AG09319 (cell line): ENCODE results near the gene LRPAP1.

ENCODE experiments used
- DNase-seq: peaks from one replicate; pipeline ENCODE4 v3.0.0-alpha.2; 2010; ENCODE audit warnings: low read depth; ENCODE audit errors: extremely low read depth
- TF ChIP-seq, protein P1 (sequence below): IDR thresholded peaks from 2 replicates; pipeline ENCODE4 v1.5.1; 2011; ENCODE audit warnings: low read depth, mild to moderate bottlenecking, inconsistent platforms, low read length, moderate library complexity

The LRPAP1 gene

DNA sequence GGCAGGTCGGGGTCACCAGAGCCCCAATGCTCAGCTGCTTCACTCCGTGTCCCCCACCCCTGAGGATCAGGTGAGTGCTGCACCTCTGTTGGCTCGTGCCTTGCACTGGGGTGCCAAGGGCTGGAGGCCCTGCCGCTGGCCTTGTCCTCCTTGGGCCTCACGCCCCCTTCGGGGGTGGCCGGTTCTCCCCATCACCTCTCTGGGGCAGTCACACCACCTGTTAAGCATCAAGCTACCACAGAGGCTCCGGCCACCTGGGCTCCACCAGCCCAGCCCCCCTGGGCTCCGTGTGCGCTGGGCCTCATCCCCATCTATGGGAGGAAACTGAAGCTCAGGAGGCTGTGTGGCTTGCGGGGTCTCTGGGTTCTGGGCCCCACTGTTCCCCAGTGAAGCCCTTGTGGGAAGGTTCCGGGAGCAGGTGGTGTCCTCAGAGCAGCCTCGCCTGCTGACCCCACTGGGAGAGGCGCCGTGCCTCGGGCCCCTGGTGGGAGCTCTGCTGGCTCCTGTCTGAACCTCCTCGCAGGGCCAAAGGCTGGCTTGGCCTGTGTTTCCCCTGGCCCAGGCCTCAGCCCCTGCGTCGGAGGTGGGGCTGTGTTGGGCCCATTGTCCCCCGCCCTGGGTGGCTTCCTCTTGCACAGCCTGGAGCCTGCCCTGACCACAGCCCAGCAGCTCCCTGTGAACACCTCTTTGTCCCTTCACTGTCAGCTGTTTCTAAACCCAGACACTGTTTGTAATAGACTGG is 38.3 kb downstream of the LRPAP1 start:
- no peak for DNase-seq
- TF ChIP-seq, protein P1, sequence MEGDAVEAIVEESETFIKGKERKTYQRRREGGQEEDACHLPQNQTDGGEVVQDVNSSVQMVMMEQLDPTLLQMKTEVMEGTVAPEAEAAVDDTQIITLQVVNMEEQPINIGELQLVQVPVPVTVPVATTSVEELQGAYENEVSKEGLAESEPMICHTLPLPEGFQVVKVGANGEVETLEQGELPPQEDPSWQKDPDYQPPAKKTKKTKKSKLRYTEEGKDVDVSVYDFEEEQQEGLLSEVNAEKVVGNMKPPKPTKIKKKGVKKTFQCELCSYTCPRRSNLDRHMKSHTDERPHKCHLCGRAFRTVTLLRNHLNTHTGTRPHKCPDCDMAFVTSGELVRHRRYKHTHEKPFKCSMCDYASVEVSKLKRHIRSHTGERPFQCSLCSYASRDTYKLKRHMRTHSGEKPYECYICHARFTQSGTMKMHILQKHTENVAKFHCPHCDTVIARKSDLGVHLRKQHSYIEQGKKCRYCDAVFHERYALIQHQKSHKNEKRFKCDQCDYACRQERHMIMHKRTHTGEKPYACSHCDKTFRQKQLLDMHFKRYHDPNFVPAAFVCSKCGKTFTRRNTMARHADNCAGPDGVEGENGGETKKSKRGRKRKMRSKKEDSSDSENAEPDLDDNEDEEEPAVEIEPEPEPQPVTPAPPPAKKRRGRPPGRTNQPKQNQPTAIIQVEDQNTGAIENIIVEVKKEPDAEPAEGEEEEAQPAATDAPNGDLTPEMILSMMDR, result no peak

DNA sequence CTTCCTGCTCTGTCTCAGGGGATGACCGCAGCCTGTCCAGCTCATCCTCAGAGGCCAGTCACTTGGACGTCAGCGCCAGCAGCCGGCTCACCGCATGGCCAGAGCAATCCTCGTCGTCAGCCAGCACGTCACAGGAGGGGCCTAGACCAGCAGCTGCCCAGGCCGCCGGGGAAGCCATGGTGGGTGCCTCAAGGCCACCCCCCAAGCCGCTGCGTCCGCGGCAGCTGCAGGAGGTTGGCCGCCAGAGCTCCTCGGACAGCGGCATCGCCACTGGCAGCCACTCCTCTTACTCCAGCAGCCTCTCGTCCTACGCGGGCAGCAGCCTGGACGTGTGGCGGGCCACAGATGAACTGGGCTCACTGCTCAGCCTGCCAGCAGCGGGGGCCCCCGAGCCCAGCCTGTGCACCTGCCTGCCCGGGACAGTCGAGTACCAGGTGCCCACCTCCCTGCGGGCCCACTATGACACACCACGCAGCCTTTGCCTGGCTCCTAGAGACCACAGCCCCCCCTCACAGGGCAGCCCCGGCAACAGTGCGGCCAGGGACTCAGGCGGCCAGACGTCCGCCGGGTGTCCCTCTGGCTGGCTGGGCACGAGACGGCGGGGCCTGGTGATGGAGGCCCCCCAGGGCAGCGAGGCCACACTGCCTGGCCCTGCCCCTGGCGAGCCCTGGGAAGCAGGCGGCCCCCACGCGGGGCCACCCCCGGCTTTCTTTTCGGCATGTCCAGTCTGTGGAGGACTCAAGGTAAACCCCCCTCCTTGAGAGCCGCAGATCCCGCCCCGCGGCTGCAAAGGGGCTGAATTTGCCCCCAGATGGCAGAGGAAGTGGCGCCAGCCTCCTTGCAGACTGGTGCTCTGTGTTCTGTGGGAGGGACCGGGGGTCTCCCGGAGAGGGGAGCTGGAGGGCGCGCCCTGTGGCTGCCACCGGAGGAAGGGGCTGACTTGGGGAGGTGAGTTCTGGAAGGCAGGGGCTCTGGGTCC is 39.2 kb downstream of the LRPAP1 start:
- TF ChIP-seq, protein P1, result no peak
- no peak for DNase-seq

DNA sequence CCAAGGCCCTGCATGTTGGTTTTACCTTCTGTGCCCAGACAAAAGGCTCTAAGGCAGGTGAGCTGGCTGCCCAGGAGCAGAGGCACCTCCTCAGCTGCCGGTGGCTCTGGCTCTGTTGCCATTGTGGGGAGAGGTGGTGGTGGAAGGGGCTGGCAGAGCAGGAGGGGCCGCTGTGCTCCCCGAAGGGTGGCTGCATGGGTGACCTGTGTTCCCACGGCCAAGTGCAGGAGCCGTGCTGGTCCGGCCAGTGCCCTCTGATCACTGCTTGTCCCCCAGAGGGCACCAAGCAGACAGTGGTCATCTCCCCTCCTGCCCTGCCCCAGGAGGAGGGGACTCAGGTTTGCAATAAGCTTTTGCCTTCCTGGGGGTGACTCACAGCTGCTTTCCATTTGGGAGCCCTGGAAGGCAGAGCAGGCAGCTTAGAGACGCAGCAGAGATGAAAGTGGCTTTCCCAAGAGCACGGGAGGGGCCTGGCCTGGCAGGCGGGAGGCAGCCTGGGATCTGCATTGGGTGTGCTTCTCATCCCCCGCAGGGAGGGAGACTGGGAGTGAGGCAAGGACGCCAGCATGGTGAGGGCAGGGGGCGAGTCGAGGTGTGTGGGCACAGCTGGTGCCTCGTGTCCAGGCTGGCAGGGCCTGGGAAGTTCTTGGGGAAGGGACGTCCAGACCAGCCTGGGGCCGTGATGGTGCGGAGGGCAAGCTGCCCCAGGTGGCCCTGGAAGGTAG is 40.4 kb downstream of the LRPAP1 start:
- TF ChIP-seq, protein P1, result no peak
- no peak for DNase-seq

DNA sequence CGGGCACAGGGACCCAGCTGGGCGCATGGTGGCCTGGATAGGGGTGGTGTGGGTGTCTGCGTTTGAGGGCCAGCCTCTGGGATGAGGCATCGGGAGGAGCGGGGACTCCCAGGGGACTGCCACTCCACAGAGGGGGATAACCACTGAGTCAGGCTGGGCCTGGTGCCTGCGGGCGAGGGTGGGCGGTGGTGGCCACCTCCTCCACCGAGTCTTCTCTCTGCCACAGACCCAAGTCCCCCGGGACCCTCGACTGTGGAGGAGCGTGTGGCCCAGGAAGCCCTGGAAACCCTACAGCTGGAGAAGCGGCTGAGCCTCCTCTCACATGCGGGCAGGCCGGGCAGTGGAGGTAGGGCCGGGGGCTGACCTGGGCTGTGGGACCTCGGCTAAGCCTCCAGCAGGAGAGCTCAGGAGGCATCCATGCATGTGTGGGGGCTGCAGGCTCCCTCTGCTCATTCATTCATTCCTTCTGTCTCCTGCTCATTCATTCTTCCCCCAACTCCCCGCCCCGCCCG is 42.7 kb downstream of the LRPAP1 start:
- TF ChIP-seq, protein P1, result no peak
- no peak for DNase-seq

DNA sequence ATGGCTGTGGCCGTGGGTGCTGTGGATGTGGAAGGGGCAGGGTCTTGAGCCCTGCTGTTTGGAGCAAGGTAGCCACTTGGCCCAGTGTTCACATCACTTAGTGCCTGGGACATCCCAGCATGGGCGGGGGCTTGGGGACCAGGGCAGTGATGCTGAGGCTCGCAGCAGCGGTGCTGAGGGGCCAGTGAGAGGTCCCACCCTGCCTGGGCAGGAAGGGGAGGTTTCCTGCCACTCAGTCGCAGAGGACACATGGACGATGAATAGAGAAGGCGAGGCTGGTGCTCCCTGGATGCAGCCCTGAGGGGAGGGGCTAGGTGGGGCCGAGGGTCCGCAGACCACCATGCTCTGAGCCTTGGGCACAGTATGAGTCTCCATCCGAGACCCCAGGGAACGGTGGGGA is 43.4 kb downstream of the LRPAP1 start:
- TF ChIP-seq, protein P1, result no peak

DNA sequence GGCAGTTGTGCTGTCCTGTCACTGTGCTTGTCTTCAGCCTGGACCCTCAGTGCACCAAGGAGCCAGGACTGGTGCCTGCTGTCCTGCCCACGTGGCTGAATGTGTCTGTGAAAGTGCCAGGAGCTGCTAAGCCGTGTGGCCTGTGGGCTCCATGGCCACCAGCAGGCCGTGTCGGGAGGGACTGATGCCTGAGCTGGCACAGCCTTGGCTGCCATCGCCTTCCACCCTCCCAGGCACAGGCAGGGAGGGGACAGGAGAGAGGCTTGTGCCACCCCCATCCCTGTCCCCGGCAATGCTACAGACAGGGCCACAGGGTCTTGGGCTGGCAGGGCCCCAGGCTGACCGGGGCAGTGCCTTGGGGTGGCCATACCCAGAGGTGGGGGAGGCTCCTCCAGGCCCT is 44.4 kb downstream of the LRPAP1 start:
- TF ChIP-seq, protein P1, result no peak
- no peak for DNase-seq

More for the DNA sequence above, 43.4 kb downstream of the LRPAP1 start:
- no peak for DNase-seq
